SKM-1 (cell line): ENCODE data around the gene TINCR.
"Not testable (repeated sequence)": the region's sequence is repeated elsewhere in the genome, so short reads cannot be mapped to it uniquely, and the experiment has no call there.

Source experiments
- DNase-seq: peaks from one replicate; lab custom pipeline; 2025; ENCODE audit not compliant: unreplicated experiment; lab: John Stamatoyannopoulos, UW

Gene TINCR

GRCh38 chr19:5561559-5561958 lies 6.2 kb downstream of the TINCR start:
- no peak for DNase-seq

DNA sequence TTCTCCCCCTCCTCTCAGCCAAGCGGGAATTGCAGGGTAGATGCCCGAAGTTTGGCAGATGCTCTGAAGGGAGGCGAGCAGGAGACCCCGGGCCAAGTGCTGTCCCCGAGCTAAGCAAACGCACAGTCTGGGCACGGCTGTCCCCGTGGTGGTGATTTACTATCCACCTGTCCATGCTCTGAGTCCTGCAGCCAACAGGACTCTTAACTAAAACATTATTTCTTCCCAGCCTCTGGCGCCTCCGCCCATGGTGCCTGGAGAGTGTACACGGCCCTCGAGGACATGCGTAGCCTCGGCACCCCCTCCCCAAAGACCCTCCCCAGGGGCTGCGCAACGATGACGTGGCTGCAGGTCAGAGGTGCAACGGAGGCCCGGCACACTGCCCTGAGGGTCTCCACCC lies 7.6 kb downstream of the TINCR start:
- DNase-seq: no peak

DNA sequence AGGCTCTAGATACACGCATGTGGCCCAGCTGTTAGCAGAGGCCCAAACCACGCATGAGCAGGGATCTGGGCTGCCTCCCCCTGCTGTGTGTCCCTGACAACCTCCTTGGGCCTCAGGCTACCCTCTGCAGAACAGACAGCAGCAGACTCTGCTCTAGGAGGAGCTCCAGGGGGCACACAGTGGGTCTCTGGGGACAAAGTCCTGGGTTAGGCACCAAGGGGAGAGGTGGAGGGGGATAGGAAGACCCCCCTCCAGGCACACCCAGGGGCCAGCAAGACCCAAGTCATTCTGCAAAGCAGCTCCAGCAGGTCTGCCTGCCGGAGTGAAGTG lies 8.0 kb downstream of the TINCR start:
- DNase-seq: no peak

DNA sequence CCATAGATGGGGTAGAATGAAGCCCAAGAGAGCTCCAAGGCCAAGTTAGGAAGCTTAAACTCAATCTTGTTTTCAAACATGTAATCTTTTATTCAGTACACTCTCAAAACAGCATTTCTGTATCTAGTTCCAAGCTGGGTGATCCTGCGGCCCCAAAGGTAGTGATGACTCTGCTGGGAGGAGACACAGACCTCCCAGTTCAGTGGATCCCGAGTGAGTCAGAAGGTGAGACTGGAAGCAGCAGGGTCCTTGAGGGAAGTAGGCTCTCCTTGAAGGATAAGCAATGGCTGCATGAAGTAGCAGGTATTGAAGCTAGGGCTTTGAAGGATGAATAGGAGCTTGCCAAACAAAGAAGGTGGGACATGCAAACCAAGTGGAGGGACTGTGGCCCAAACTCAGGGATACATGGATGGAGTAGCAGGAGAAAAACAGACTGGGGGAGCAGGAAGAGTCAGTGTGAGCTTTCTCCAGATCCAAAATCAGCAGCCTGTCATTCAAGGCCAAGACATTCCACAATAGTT lies 9.6 kb downstream of the TINCR start:
- DNase-seq: no peak

DNA sequence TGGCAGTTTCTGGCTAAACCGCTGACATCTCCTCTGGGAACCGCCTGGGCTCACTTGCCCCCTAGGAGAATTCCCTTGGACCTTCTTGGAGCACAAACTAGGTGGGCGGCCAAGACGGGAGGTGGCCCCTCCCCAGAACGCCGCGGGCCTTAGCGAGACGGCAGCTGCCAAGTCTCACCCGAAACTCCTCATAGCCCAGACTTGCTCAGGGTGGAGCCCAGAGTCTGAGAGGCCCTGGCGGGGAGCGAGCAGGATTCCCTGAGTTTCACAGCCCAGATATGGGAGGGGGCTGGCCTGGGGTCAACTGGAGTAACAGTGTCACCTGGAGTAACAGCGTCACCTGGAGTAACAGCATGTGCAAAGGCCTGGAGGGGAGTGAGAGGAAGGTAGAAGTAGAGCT lies 10.1 kb downstream of the TINCR start:
- DNase-seq: no peak

- no peak for DNase-seq
These were observed 12.9 kb downstream of the TINCR start for GRCh38 chr19:5554828-5555227.

DNA sequence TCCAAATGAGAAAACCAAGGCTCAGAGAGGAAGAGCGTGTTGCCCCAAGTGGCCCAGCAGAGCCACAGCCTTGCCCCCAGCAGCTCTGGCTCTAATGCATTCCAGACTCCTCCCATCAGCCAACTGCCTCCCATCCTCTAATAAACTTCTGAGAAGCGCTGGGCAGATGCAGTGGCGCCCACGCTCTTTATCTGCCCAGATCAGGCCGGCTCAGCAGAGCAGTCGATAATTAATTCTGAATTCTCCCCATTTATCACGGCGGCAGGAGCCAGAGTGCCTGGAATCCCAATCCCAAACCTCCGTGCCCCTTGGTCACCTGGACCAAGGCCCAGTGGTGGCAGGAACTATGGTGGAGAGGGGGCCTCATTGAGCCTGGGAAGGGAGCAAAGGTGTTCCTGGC lies 13.9 kb downstream of the TINCR start:
- DNase-seq: no peak

GRCh38 chr19:5547881-5548280 lies 19.9 kb downstream of the TINCR start:
- DNase-seq: no peak

- no peak for DNase-seq
These were observed 21.8 kb downstream of the TINCR start for GRCh38 chr19:5545984-5546383.

DNA sequence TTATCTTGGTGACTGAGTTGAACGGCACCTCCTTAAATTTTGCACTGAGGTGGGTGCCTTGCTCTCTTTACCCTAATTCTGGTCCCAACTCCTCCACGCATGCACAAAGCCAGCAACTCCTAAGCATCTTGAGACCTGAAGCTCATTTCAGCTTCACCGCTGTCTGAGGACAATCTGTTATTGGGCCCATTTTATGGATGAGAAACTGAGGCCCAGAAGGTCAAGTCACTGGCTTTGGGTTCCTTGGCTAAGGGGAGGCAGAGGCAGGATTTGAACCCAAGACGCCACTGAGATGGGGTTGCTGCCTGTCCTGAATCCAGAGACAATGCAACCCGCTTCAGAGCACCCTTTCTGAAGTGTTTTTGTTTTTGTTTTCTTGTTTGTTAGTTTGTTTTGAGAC lies 22.7 kb downstream of the TINCR start:
- DNase-seq: no peak

- DNase-seq: no peak
These were observed 25.1 kb downstream of the TINCR start for GRCh38 chr19:5542665-5543064.

- no peak for DNase-seq
These were observed 26.3 kb downstream of the TINCR start for GRCh38 chr19:5541456-5541855.

- no peak for DNase-seq
These were observed 27.5 kb downstream of the TINCR start for GRCh38 chr19:5540208-5540607.

DNA sequence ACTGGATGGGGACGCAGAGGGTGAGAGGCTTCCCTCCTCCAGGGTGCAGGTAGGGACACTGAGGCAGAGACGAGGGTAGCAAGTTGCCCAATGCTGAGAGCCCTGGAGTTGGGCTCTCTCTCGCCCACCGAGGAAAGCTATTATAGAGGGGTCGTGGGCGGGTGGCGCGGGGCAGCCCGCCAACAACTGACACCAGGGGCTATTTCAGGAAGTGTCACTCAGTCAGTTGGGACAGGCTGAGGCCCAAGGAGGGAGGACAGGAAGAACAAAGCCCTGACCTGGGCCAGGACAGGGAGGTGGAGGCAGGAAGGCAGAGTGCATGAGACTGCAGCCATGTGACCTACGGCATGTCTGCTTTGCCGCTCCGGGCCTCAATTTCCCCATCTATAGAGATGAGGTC lies 29.9 kb downstream of the TINCR start:
- DNase-seq: no peak

DNA sequence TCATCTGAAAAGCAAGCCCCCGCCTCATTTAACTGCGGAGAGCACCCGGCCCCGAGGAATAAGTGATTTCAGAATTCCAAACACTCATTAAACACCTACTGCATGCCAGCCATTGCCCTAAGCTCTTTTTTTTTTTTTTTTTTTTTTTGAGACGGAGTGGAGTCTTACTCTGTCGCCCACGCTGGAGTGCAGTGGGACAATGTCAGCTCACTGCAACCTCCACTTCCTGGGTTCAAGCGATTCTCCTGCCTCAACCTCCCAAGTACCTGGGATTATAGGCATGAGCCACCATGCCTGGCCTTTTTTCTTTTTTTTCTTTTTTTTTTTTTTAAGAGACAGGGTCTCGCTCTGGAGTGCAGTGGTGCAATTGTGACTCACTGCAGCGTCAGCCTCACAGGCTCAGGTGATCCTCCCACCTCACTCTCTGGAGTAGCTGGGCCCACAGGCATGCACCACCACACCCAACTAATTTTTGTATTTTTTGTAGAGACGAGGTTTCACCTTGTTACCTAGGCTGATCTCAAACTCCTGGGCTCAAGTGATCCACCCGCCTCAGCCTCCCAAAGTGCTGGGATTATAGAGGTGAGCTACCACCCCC lies 30.7 kb downstream of the TINCR start:
- DNase-seq: not testable (repeated sequence)

DNA sequence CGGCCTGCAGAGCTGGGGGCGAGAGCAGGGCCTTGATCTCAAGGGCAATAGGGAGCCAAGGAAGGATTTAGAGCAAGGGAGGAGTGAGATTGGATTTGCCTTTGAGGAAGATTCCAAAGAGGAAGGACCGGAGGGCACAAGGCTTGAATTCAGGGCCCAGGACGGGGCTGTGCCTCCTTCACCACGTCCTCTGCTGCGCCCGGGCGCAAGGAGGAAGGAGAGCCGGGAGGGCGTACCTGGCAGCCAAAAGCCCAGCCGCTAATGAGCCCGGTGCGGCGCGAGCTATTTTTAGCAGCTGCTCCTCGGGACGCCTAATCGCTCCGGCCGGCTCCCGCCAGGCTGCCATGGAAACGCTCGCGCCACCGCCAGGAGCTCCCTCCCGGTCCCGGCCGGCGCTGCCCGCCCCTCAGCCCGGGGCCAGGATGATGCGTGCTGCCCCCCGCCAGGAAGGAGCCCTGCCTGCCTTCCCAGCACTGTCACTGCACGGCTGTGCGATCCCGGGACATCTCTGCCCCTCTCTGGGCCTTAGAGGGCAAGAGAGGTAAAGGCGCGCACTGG lies 31.3 kb downstream of the TINCR start:
- DNase-seq: no peak

- no peak for DNase-seq
These were observed 32.8 kb downstream of the TINCR start for GRCh38 chr19:5534787-5535586.

DNA sequence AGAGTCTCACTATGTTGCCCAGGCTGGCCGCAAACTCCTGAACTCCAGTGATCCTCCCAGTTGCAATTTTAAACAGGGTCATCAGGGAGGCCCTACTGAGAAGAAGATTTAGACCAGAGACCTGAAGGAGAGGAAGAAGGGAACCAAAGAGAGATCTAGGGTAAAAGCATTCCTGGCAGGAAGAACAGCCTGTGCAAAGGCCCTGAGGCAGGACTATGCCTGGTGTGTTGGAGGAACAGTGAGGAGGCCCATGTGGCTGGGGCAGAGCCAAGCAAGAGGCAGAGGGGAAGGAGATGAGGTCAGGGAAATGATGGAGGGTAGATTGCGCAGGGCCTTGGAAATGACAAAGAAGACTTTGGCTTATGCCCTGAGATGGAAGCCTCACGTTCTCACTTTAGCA lies 34.5 kb downstream of the TINCR start:
- no peak for DNase-seq

GRCh38 chr19:5530701-5531100 lies 37.1 kb downstream of the TINCR start:
- DNase-seq: no peak

GRCh38 chr19:5526691-5527090 lies 41.1 kb downstream of the TINCR start:
- no peak for DNase-seq

GRCh38 chr19:5524081-5524480 lies 43.7 kb downstream of the TINCR start:
- DNase-seq: no peak

GRCh38 chr19:5522106-5522505 lies 45.6 kb downstream of the TINCR start:
- DNase-seq: no peak
